NCI-H2196 treated with DMSO at 0.1 percent for 48 hours (cell line): ENCODE results near the gene DCP1B.
"Not testable (repeated sequence)": the region's sequence is repeated elsewhere in the genome, so short reads cannot be mapped to it uniquely, and the experiment has no call there.

Source experiments
- DNase-seq: peaks from one replicate; lab custom pipeline; 2025; ENCODE audit not compliant: unreplicated experiment; lab: John Stamatoyannopoulos, UW

Gene DCP1B

GRCh38 chr12:1977109-1977508 is 27.1 kb downstream of the DCP1B start:
- no peak for DNase-seq

- no peak for DNase-seq
Observed at GRCh38 chr12:1974812-1975211, 29.4 kb downstream of the DCP1B start.

- no peak for DNase-seq
Observed at GRCh38 chr12:1972856-1973317, 31.4 kb downstream of the DCP1B start.

DNA sequence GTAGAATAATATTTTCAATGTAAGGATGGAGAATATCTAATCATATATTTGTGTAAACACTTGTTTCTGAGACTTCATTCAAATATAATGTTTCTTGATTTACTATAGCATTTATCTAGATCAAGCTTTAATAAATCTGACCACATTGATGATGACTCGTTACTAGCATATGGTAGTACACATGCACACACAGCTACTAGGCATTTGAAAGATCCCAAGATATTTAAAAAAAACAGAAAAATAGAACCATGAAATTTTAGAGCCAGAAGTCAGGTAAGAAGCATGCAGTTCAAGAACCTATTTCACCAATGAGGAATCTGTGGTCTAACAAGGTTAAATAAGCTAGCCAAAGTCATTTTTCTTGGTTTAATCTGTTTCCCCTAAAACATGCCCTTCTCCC is 32.0 kb downstream of the DCP1B start:
- no peak for DNase-seq

DNA sequence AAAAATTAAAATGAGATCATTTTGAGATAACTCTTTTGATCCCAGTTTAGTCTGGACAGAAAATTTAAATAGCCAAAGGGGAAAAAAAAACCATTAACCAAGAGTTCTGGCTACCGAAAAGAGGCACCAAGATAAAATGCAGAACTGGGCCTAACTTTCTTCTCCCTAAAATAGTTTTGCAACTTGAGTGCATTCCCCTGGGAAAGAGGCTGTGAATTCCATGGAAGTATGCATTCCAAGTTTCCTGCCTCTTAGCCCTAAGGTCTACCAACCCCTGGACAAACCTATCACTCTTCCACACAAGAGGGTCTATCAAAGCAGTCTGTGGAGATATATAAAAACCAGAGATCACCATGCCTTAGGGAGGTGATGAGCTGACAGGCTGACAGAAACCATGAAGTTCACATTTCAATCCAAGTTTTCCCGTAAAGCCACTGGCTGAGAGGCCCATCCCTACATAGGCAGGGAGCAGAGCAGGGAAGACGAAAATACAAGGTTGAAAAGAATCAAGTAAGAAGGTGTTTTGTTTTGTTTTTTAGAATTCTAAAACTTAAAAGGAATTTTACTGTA is 33.8 kb downstream of the DCP1B start:
- no peak for DNase-seq

- DNase-seq = no peak
Observed at GRCh38 chr12:1966561-1967226, 37.6 kb downstream of the DCP1B start.

- DNase-seq = no peak
Observed at GRCh38 chr12:1965916-1966315, 38.3 kb downstream of the DCP1B start.

- no peak for DNase-seq
Observed at GRCh38 chr12:1962051-1963020, 41.9 kb downstream of the DCP1B start.

DNA sequence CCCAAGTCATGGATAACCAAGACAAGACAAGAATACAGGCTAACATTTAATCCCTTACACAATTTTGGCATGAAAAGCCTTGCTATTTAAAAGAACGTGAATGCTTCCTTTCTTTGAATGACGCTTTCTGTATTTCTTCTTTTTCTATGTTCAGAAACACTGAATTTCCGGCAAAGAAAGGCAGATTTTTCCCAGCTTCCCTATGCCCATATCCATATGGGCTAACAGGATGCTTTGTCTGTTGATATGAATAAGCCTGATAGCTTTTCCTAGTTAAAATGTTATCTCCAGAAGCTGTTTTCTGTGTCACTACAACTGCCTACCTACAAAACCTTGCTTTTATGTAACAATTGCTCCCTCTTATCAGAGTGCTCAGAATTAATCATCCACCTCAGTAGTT is 47.5 kb downstream of the DCP1B start:
- no peak for DNase-seq

DNA sequence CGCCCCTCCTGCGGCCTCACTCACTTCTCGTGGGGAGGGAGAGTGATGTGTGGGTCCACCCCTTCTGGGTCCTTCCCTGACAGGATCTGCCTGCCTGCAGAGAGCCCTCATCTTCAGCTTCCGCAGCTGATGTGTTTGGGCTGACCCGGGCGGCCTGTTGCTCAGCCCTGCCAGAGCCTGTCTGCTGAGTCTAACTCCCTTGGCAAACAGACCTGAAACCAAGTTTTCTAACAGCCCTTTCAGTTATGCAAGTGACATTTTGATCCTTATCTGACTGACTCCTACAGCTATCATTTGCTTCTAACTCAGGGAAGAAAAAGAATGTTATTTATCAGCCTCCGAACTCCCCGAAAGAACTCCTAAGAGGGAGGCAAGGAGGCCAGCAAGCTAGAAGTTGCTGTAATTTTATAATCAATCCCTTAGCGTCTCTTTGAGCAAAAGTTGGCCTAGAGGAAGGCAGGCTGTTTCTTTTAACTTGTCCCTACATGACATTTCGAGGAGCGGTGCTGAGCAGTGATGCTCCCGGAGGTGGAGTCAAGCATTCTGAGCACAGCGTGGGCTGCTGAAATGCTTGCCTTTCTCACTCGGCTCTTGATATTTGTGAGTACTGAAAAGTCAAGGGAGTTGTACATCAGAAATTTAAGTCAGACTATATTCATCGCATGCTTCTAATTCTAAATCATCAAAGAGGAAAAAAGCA is 54.3 kb downstream of the DCP1B start:
- no peak for DNase-seq

GRCh38 chr12:1948883-1949282 is 55.4 kb downstream of the DCP1B start:
- no peak for DNase-seq

GRCh38 chr12:1947081-1947480 is 57.2 kb downstream of the DCP1B start:
- DNase-seq = no peak

DNA sequence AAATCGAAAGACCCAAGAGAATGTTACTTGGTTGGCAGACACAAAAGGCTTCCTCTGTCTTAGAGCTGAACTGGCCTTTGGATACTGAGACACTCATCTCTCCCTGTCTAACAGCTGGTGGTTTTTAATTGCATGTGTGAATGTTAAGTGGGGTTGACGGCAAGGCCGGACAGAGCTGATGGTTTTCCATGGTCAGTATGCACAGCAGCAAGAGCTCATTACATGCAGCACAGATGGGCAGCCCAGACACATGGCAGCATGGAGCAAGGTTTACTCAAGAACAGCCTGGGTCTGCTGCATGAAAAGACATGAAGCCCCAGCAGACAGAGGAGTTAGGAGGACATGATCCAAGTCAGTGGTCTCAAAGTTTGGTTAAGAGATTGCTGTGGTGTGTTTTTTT is 58.0 kb downstream of the DCP1B start:
- no peak for DNase-seq

- not testable (repeated sequence) for DNase-seq
Observed at GRCh38 chr12:1945502-1945901, 58.8 kb downstream of the DCP1B start.

- DNase-seq = no peak
Observed at GRCh38 chr12:1939801-1940607, 64.3 kb downstream of the DCP1B start.

DNA sequence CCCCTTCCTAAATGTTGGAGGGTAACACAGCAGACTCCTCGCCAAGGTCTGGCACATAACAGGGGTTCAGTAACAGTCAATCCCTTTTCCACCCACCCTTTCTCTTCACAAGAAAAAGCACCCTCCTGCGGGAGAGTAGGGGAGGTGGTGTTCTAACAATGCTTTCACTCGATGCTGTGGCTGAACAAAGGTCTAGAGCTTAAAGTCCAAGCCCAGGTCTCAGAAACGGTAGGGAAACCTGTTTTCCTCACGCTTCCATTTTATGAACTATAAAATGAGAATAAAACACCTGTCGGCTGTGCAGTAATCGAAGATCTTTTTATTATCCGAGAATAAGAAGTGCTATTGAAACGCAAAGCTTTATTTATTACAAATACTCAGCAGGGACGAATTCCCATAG is 64.9 kb downstream of the DCP1B start:
- DNase-seq = no peak

- DNase-seq = no peak
Observed at GRCh38 chr12:1937481-1938224, 66.6 kb downstream of the DCP1B start.

GRCh38 chr12:1936406-1937320 is 67.6 kb downstream of the DCP1B start:
- no peak for DNase-seq
